ENCODE results near the gene IL1RAPL2.

The IL1RAPL2 gene

DNA sequence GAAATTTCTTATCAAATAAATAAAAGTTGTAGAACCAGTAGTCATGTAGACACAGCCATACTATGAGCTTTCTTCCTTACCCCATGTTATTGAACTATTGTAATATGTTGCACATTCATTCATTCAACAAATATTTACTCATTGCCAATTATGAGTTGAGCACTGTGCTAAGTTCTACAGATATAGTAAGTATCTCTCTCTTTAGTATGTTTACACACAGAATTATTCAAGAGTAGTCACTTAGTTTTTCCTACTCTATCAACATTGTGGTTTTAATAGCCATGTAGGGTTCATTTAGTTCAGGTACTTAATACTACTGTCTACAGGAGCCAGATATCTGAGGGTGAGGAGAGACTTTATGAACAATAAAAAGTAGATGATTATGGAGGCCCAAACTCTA lies 568.3 kb downstream of the IL1RAPL2 start:
- no peaks in the 10 kb centered on the region for H4K20me1 ChIP-seq (ENCODE audit: low read depth, low read length)

DNA sequence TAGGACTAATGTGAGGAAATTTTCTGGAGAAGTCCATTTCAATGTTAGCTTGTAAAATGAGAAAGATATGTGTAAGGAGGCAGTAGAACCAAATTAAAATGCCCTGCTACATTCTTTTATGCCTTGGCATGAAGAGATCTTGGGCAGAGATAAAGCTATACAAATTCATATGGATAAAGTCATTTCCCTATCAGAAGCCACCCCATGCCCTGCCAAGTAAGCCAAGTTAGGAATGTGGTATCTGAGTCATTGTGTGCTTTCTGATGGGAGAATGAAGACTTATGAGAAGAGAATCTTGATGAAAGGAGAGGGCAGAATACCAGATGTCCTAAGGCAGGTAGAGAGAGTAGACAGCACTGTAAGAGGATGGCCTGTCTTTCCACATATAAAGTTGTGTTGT lies 570.8 kb downstream of the IL1RAPL2 start:
- no peak for TF ChIP-seq EZH2phosphoT487 (conservative IDR thresholded peaks at IDR 0.05; ENCODE audit: low read length)
- TF ChIP-seq, protein P1, sequence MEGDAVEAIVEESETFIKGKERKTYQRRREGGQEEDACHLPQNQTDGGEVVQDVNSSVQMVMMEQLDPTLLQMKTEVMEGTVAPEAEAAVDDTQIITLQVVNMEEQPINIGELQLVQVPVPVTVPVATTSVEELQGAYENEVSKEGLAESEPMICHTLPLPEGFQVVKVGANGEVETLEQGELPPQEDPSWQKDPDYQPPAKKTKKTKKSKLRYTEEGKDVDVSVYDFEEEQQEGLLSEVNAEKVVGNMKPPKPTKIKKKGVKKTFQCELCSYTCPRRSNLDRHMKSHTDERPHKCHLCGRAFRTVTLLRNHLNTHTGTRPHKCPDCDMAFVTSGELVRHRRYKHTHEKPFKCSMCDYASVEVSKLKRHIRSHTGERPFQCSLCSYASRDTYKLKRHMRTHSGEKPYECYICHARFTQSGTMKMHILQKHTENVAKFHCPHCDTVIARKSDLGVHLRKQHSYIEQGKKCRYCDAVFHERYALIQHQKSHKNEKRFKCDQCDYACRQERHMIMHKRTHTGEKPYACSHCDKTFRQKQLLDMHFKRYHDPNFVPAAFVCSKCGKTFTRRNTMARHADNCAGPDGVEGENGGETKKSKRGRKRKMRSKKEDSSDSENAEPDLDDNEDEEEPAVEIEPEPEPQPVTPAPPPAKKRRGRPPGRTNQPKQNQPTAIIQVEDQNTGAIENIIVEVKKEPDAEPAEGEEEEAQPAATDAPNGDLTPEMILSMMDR (IDR thresholded peaks at IDR 0.05; ENCODE audit: insufficient read depth, low read length, poor library complexity, severe bottlenecking), result no peak
- H3F3A ChIP-seq (ENCODE audit: insufficient read depth), result no peaks in the 10 kb centered on the region
- no peaks in the 10 kb centered on the region for H3K36me3 ChIP-seq (ENCODE audit: low read length)
- H3K4me2 ChIP-seq (ENCODE audit: low read depth, low read length, poor library complexity, severe bottlenecking), result no peak overlapping the region
- H4K20me1 ChIP-seq (ENCODE audit: low read depth, low read length), result no peaks in the 10 kb centered on the region
- H3K27me3 ChIP-seq (ENCODE audit: low read length), result no peaks in the 10 kb centered on the region
- no peak overlapping the region for H3K4me3 ChIP-seq (ENCODE audit: insufficient read depth, low read length, poor library complexity, severe bottlenecking)
- no peak overlapping the region for H2AFZ ChIP-seq (ENCODE audit: low read depth, low read length, severe bottlenecking)
- no peaks in the 10 kb centered on the region for H3K79me2 ChIP-seq (ENCODE audit: insufficient read depth, low read length)
- H3K9me3 ChIP-seq (ENCODE audit: insufficient read depth, low read length), result no peaks in the 10 kb centered on the region
- H3K9ac ChIP-seq (ENCODE audit: low read length), result no peak overlapping the region
- no peaks in the 10 kb centered on the region for H3K9me2 ChIP-seq (replicated peaks; ENCODE audit: insufficient read depth, low read length)
- H3K27ac ChIP-seq (ENCODE audit: low read depth, low read length), result no peak overlapping the region

More for the DNA sequence above, 568.3 kb downstream of the IL1RAPL2 start:
- no peaks in the 10 kb centered on the region for H3K27me3 ChIP-seq (ENCODE audit: low read length)
- no peaks in the 10 kb centered on the region for H3K9me2 ChIP-seq (replicated peaks; ENCODE audit: insufficient read depth, low read length)
- H3K9me3 ChIP-seq (ENCODE audit: insufficient read depth, low read length), result no peaks in the 10 kb centered on the region
- H3K4me3 ChIP-seq (ENCODE audit: insufficient read depth, low read length, poor library complexity, severe bottlenecking), result no peak overlapping the region
- no peak overlapping the region for H3K4me2 ChIP-seq (ENCODE audit: low read depth, low read length, poor library complexity, severe bottlenecking)
- H3K79me2 ChIP-seq (ENCODE audit: insufficient read depth, low read length), result no peaks in the 10 kb centered on the region
- no peaks in the 10 kb centered on the region for H3F3A ChIP-seq (ENCODE audit: insufficient read depth)
- H3K36me3 ChIP-seq (ENCODE audit: low read length), result no peaks in the 10 kb centered on the region
- H2AFZ ChIP-seq (ENCODE audit: low read depth, low read length, severe bottlenecking), result no peak overlapping the region
- TF ChIP-seq, protein P1 (IDR thresholded peaks at IDR 0.05; ENCODE audit: insufficient read depth, low read length, poor library complexity, severe bottlenecking), result no peak
- no peak for TF ChIP-seq EZH2phosphoT487 (conservative IDR thresholded peaks at IDR 0.05; ENCODE audit: low read length)
- no peak overlapping the region for H3K27ac ChIP-seq (ENCODE audit: low read depth, low read length)
- no peak overlapping the region for H3K9ac ChIP-seq (ENCODE audit: low read length)

DNA sequence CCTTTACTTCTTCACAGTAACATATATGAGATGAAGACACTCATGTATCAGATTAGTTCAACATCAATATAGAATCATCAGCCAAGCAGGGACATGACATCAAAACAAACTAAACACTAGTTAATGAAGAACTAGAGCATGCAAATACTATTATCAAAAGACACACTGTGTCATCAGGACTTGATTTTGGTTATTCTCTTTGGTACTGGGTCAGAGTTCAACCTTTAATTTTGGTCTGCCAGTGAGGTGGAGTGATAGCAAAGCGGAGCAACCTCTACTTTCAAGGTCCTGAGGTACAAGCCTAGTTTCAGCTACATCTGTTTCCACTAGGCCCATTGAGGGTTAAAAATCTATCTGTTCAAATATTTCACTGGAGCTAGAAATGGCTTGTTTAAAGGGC lies 584.0 kb downstream of the IL1RAPL2 start:
- Histone ChIP-seq H3K4me2 (ENCODE audit: low read depth, low read length, poor library complexity, severe bottlenecking) (no peak overlapping the region), H3K9me2 (replicated peaks; ENCODE audit: insufficient read depth, low read length) (no peaks in the 10 kb centered on the region), H3K27me3 (ENCODE audit: low read length) (no peaks in the 10 kb centered on the region), H3K4me3 (ENCODE audit: insufficient read depth, low read length, poor library complexity, severe bottlenecking) (no peak overlapping the region), H3F3A (ENCODE audit: insufficient read depth) (no peaks in the 10 kb centered on the region), H3K9ac (ENCODE audit: low read length) (no peak overlapping the region), H3K36me3 (ENCODE audit: low read length) (no peaks in the 10 kb centered on the region), H4K20me1 (ENCODE audit: low read depth, low read length) (no peaks in the 10 kb centered on the region), H3K27ac (ENCODE audit: low read depth, low read length) (no peak overlapping the region), H3K79me2 (ENCODE audit: insufficient read depth, low read length) (no peaks in the 10 kb centered on the region), H3K9me3 (ENCODE audit: insufficient read depth, low read length) (no peaks in the 10 kb centered on the region), H2AFZ (ENCODE audit: low read depth, low read length, severe bottlenecking) (no peak overlapping the region)
- TF ChIP-seq EZH2phosphoT487 (conservative IDR thresholded peaks at IDR 0.05; ENCODE audit: low read length), result no peak
- TF ChIP-seq, protein P1 (IDR thresholded peaks at IDR 0.05; ENCODE audit: insufficient read depth, low read length, poor library complexity, severe bottlenecking), result no peak

Measured in SU-DHL-6 (cell line).